GM18909 (cell line): ENCODE measurements around the gene TRIM33.
A peak's percentile ranks its signal among the peaks of the same experiment; 100 is the strongest.
"Not testable (repeated sequence)": the region's sequence is repeated elsewhere in the genome, so short reads cannot be mapped to it uniquely, and the experiment has no call there.

Source experiments
- ATAC-seq: cut with Tn5 transposase; IDR thresholded peaks from one replicate; pipeline ENCODE4 v1.9.1; 2021; ENCODE audit warnings: mild to moderate bottlenecking; ENCODE audit not compliant: unreplicated experiment, poor library complexity

Gene TRIM33

GRCh38 chr1:114512595-114513280 lies 1.7 kb upstream of the TRIM33 start:
- ATAC-seq: no peak

DNA sequence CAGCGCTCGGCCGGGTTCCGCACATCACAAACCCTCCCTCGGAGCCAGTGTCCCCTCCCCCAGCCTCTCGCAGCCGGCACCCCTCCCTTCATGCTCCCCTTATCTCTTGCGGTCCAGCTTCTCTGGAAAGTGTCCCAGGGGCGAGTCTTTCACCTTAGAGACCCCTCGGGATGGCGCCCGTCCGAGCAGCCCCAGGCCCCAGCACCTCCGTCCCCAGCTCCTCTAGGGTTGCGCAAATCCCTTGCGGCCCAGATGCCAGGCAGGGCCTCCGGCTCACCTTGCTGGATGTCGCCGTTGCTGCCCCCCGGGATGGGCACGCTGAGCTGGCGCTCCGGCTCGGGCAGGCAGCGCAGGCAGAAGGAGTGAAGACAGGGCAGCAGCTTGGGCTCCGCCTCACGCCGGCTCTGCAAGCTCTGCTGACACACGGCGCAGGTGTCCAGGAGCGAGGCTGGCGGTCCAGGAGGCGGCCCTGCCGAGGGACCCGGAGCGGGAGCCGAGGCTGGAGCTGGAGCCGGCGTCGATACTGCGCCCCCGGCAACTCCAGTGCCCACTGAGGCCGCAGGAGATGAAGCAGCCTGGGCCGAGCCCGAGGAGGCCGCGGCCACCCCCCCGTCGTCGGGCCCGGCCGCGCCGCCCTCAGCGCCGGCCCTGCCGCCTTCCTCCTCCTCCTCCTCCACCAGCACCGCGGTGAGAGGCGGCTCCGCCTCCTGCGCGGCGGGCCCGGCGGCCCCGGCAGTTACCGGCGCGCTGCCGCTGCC lies 550 bp downstream of the TRIM33 start:
- ATAC-seq: peak; percentile 64

GRCh38 chr1:114509596-114510273 lies 1.3 kb downstream of the TRIM33 start:
- ATAC-seq: no peak

DNA sequence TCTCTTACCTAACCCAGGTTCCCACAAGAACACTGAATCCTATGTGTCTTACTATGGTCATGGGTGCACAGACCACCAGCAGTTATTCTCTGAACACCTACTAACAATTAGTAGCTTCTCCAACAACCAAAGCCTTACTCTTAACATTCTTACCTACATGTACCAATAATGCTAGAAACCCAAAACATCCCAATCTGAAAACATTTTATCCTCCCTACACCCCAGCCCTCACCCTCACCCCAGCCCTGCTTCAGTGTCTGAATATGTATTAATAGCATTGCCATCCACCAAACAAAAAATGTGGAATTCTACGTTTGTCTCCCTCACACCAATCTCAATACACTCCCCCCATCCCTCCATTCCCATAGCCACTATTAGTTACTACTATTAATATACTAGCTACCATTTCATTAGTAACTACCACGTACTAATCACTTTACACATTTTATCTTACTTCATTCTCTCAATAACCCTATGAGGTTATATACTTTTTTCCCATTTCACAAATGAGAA lies 2.6 kb downstream of the TRIM33 start:
- no peak for ATAC-seq

- ATAC-seq: no peak
These were observed 3.5 kb downstream of the TRIM33 start for GRCh38 chr1:114507513-114507912.

DNA sequence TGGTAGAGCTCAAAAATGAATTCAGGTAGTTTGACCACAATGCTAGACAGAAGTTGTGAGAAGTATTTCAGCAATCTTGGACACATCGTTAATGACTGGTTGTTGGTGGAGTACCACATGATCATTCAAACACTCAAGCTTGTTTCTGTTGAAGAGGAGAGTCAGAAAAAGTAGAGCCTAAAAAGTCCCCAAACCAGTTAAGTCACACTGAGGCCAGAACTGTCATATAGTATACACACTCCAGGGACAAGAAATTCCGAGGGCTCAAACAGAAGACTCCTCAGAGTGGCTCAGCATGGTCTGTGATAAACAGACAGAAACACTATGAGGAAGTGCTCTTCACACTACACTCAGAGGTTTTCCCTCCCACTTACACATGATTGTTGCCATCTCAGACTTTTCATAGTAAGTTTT lies 5.8 kb downstream of the TRIM33 start:
- ATAC-seq: no peak

DNA sequence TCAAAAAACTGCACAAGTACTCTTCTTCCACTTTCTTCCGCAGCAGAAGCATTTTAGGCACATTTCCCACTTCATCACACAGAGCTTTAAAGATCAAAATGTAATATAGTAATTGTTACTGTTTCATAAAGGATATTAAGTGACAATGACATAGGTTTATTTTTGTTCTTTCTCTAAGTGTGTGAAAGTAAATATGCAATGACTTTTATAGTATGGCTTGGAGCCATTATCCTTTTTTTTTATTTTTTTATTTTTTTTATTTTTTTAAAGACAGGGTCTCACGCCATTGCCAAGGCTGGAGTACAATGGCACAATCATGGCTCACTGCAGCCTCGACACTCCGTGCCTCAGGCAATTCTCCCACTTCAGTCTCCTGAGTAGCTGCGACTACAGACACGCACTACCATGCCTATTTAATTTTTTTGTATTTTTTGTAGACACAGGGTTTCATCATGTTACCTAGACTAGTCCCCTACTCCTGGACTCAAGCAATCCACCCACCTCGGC lies 7.0 kb downstream of the TRIM33 start:
- ATAC-seq: no peak

- no peak for ATAC-seq
These were observed 8.9 kb downstream of the TRIM33 start for GRCh38 chr1:114502080-114502479.

DNA sequence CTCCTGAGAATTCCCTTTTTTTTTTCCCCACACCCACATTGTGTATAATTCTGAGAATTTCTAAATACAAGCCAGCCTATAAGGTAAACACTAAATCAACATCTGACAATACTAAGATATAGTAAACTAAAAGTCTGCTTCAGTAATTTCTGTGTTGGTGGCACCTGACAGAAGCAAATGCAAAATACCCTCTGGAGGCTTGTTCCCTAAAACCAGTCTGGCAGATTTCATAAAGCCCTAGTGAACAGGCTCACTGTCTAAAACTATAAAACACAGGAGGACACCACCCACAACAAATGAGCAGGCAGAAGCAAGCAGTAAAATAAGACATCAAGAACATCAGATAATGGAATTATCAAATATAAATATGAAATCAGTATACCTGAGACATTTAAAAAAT lies 11.5 kb downstream of the TRIM33 start:
- ATAC-seq: no peak

DNA sequence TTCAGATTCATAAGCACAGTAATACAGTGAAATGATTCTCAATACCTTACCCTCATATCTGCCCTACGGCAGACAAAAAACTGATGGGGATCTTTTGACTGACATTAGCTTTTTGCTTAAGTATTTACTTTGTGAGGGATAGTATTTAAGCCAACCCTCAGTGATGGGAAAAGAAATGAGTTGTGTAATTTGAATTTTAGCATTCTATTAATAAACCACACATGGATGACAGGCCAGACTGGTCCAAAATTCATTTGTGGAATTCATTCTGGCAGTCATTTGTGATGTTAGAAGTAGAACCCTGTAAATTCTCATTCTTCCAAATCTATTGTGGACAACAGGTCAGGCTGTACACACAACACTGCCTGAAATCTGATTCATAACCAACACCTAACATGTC lies 14.9 kb downstream of the TRIM33 start:
- ATAC-seq: no peak

DNA sequence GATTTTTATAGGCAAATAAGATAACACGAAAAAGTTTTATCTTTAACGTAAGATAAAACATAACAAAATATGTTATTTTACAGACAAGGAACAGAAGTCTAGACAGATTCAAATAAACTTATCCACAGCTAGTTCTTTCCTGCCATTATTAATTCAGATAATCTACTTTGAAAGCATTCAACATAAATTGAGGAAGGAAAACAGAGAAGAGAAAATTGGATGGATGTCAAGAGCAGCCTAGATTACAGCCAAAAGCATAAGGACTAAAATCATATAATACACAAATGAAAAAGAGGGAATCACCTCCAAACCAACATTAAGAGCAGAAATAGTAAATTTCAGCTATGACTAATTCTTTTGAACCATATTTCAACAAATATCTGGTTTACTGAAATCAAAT lies 15.5 kb downstream of the TRIM33 start:
- no peak for ATAC-seq

GRCh38 chr1:114492978-114493377 lies 18.0 kb downstream of the TRIM33 start:
- ATAC-seq: no peak

GRCh38 chr1:114490274-114490693 lies 20.7 kb downstream of the TRIM33 start:
- ATAC-seq: no peak

- no peak for ATAC-seq
These were observed 22.3 kb downstream of the TRIM33 start for GRCh38 chr1:114488739-114489138.

GRCh38 chr1:114485286-114485685 lies 25.7 kb downstream of the TRIM33 start:
- ATAC-seq: no peak

GRCh38 chr1:114482585-114482984 lies 28.4 kb downstream of the TRIM33 start:
- peak; percentile 78 for ATAC-seq

DNA sequence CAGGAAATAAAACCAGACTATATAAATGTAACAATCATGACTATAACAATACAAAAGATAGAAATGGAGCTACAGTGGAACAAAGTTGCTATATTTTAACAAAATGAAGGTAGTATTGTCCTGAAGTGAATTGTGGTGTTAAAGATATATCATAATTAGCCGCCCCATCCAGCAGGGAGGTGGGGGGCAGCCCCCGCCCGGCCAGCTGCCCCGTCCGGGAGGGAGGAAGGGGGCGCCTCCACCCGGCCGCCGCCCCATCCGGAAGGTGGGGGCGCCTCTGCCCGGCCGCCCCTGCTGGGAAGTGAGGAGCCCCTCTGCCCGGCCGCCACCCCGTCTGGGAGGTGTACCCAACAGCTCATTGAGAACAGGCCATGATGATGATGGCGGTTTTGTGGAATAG lies 31.4 kb downstream of the TRIM33 start:
- not testable (repeated sequence) for ATAC-seq

DNA sequence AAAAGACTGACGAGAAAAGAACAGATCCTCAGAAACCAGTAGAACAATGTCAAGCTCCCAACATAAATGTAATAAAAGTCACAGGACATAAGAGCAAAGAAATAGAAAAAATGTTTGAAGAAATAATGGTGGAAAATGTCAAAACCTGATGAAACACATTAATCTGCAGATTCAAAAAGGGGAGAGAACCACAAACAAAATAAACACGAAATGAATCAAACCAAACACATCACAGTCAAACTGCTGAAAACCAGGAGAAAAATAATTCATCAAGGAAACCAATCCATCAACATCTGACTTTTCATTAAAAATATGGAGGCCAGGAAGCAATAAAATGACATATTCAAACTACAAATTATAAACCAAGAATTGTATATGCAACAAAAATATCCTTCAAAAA lies 31.9 kb downstream of the TRIM33 start:
- ATAC-seq: no peak

- no peak for ATAC-seq
These were observed 37.2 kb downstream of the TRIM33 start for GRCh38 chr1:114473796-114474195.

DNA sequence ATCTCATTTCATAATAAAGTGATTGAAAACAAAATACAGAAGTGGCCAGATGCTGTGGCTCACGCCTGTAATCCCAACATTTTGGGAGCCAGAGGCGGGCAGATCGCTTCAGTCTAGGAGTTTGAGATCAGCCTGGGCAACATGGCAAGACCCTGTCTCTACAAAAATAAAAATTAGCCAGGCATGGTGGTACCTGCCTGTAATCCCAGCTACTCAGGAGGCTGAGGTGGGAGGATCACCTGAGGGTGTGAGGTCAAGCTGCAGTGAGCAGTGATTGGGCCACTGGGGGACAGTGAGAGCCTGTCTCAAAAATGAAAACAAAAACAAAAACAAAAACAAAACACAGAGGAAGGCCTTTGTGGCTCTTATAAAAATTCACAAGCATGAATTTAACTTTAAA lies 38.6 kb downstream of the TRIM33 start:
- ATAC-seq: no peak

DNA sequence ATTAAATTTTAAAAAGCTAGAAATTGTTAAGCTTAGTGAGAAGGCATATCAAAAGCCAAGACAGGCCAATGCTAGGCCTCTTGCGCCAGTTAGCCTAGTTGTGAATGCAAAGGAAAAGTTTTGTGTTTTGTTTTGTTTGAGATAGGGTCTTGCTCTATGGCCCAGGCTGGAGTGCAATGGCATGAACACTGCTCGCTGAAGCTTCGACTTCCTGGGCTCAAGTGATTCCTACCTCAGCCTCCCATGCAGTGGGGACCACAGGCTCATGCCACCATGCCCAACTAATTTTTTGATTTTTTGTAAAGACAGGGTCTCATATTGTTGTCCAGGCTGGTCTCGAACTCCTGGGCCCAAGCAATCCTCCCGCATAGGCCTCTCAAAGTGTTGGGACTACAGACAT lies 40.3 kb downstream of the TRIM33 start:
- no peak for ATAC-seq
